Measurements from ENCODE around the gene REL. TPM values are rescaled to one million over a fixed set of nuclear protein-coding genes. Genes with fewer than 3 reads are reported as not detected.

REL gene
- 6.7 and 8.6 TPM in 2 replicates for total RNA-seq

- no peak for TF ChIP-seq CTCF (IDR thresholded peaks at IDR 0.05; ENCODE audit: insufficient read depth, low read length, poor library complexity, severe bottlenecking)
These were observed at the start of gene REL for GRCh38 chr2:60881047-60881932. REL (plus strand) TSS chr2:60881574; CDS start chr2:60881841, 267 bp downstream.

GRCh38 chr2:60831921-60832320 is 49.5 kb upstream of the REL start:
- Histone ChIP-seq H3K36me3 (ENCODE audit: control insufficient read depth, insufficient read depth, low read length) (no peaks in the 10 kb centered on the region), H3K4me3 (ENCODE audit: low read depth, low read length) (no peak overlapping the region), H3K27me3 (ENCODE audit: control insufficient read depth, insufficient read depth, low read length) (peaks cover 4% of the 10 kb centered on the region)
- DNase-seq (ENCODE audit: low read depth) = no peak
- TF ChIP-seq CTCF (IDR thresholded peaks at IDR 0.05; ENCODE audit: insufficient read depth, low read length, poor library complexity, severe bottlenecking) = no peak

More at GRCh38 chr2:60881047-60881932, at the start of gene REL:
- Histone ChIP-seq H3K36me3 (ENCODE audit: control insufficient read depth, insufficient read depth, low read length) (no peaks in the 10 kb centered on the region), H3K4me3 (ENCODE audit: low read depth, low read length) (peak within 1 kb of the TSS; percentile 96), H3K27me3 (ENCODE audit: control insufficient read depth, insufficient read depth, low read length) (no peaks in the 10 kb centered on the region)
- DNase-seq (ENCODE audit: low read depth) = peak; percentile 74

GRCh38 chr2:60832621-60833020 is 48.8 kb upstream of the REL start:
- Histone ChIP-seq H3K4me3 (ENCODE audit: low read depth, low read length) (no peak overlapping the region), H3K27me3 (ENCODE audit: control insufficient read depth, insufficient read depth, low read length) (peaks cover 4% of the 10 kb centered on the region), H3K36me3 (ENCODE audit: control insufficient read depth, insufficient read depth, low read length) (no peaks in the 10 kb centered on the region)
- TF ChIP-seq CTCF (IDR thresholded peaks at IDR 0.05; ENCODE audit: insufficient read depth, low read length, poor library complexity, severe bottlenecking) = no peak
- DNase-seq (ENCODE audit: low read depth) = no peak

- no peak overlapping the region for H3K4me3 ChIP-seq (ENCODE audit: low read depth, low read length)
- no peak for TF ChIP-seq CTCF (IDR thresholded peaks at IDR 0.05; ENCODE audit: insufficient read depth, low read length, poor library complexity, severe bottlenecking)
- no peaks in the 10 kb centered on the region for H3K36me3 ChIP-seq (ENCODE audit: control insufficient read depth, insufficient read depth, low read length)
- no peak for DNase-seq (ENCODE audit: low read depth)
- H3K27me3 ChIP-seq (ENCODE audit: control insufficient read depth, insufficient read depth, low read length) = peaks cover 4% of the 10 kb centered on the region
These were observed 47.1 kb upstream of the REL start for GRCh38 chr2:60834270-60834717.

- Histone ChIP-seq H3K36me3 (ENCODE audit: control insufficient read depth, insufficient read depth, low read length) (no peaks in the 10 kb centered on the region), H3K27me3 (ENCODE audit: control insufficient read depth, insufficient read depth, low read length) (peaks cover 4% of the 10 kb centered on the region), H3K4me3 (ENCODE audit: low read depth, low read length) (no peak overlapping the region)
- TF ChIP-seq CTCF (IDR thresholded peaks at IDR 0.05; ENCODE audit: insufficient read depth, low read length, poor library complexity, severe bottlenecking) = no peak
- DNase-seq (ENCODE audit: low read depth) = no peak
These were observed 44.9 kb upstream of the REL start for GRCh38 chr2:60836491-60836890.

Measured in kidney epithelial cell (primary cell).